Testis (tissue), 2 donors: ENCODE results near the gene AFAP1.

Experiments used
- CTCF ChIP-seq, 3 experiments: fragments of 450-650 bp in 2 of 3; fragments of 200-600 bp in 1 of 3; sonication (generic) in 1 of 3; IDR thresholded peaks; one replicate each; pipeline ENCODE4 v1.5.1; 2016 to 2019; ENCODE audit warnings: antibody characterized with exemption in 3 of 3, mild to moderate bottlenecking in 2 of 3, moderate library complexity in 1 of 3
- POLR2A ChIP-seq: fragments of 450-650 bp; IDR thresholded peaks from one replicate; pipeline ENCODE4 v1.6.1; 2017; ENCODE audit warnings: antibody characterized with exemption, mild to moderate bottlenecking, moderate library complexity

- TF ChIP-seq CTCF (IDR thresholded peaks at IDR 0.05) (no peak), POLR2A (no peak)
Measured at GRCh38 chr4:7783541-7783940, 156.1 kb downstream of the AFAP1 start.
